HepG2 (cell line): ENCODE results near the gene SAP25. TPM values are rescaled to one million over a fixed set of nuclear protein-coding genes. Genes with fewer than 3 reads are reported as not detected.
A peak's percentile ranks its signal among the peaks of the same experiment; 100 is the strongest.

Experiments used
- CBX2 ChIP-seq, 2 experiments: fragments of 200-600 bp in 1 of 2; sonication (generic); formaldehyde crosslinking in 1 of 2; IDR thresholded peaks; 2 replicates each; pipeline versions ENCODE4 v1.7.0 to v1.8.1; 2018 to 2022; ENCODE audit warnings: low read depth in 2 of 2, low read length in 1 of 2, mild to moderate bottlenecking in 1 of 2, missing genetic modification reagents in 1 of 2
- HDAC1 ChIP-seq: sonication (generic); formaldehyde crosslinking; IDR thresholded peaks from 2 replicates; pipeline ENCODE4 v1.5.1; 2020; ENCODE audit warnings: mild to moderate bottlenecking, missing genetic modification reagents
- JARID2 ChIP-seq: sonication (generic); formaldehyde crosslinking; IDR thresholded peaks from 2 replicates; pipeline ENCODE4 v1.8.1; 2023; ENCODE audit warnings: missing genetic modification reagents, inconsistent platforms; ENCODE audit not compliant: insufficient replicate concordance
- MED13 ChIP-seq: sonication (generic); formaldehyde crosslinking; IDR thresholded peaks from 2 replicates; pipeline ENCODE4 v1.5.0; 2020; ENCODE audit warnings: missing genetic modification reagents
- NAIF1 ChIP-seq: sonication (generic); formaldehyde crosslinking; IDR thresholded peaks from 2 replicates; pipeline ENCODE4 v1.5.0; 2020; ENCODE audit warnings: mild to moderate bottlenecking, missing genetic modification reagents, borderline replicate concordance
- NFKB2 ChIP-seq: sonication (generic); formaldehyde crosslinking; IDR thresholded peaks from 2 replicates; pipeline ENCODE4 v1.4.0; 2020; ENCODE audit warnings: missing genetic modification reagents, borderline replicate concordance
- RERE ChIP-seq: IDR thresholded peaks from 2 replicates; pipeline ENCODE4 v1.6.1; 2016; ENCODE audit warnings: low read depth, missing genetic modification reagents, missing compliant biosample characterization
- SNAPC2 ChIP-seq: sonication (generic); formaldehyde crosslinking; IDR thresholded peaks from 2 replicates; pipeline ENCODE4 v1.8.1; 2022; ENCODE audit warnings: mild to moderate bottlenecking, missing genetic modification reagents
- YY1 ChIP-seq: IDR thresholded peaks from 2 replicates; pipeline ENCODE4 v1.6.1; 2011; ENCODE audit warnings: low read length, low read depth, moderate library complexity, mild to moderate bottlenecking; ENCODE audit not compliant: insufficient read depth, insufficient replicate concordance
- ZNF205 ChIP-seq: IDR thresholded peaks from 2 replicates; pipeline ENCODE4 v1.6.1; 2018; ENCODE audit warnings: missing biosample characterization, missing genetic modification reagents
- ZNF749 ChIP-seq: sonication (generic); formaldehyde crosslinking; IDR thresholded peaks from 2 replicates; pipeline ENCODE4 v1.8.0; 2022; ENCODE audit warnings: mild to moderate bottlenecking, missing genetic modification reagents, moderate library complexity, borderline replicate concordance
- ZNF780A ChIP-seq: sonication (generic); formaldehyde crosslinking; IDR thresholded peaks from 2 replicates; pipeline ENCODE4 v1.8.0; 2022; ENCODE audit warnings: mild to moderate bottlenecking, missing genetic modification reagents, moderate library complexity
- ZSCAN9 ChIP-seq: IDR thresholded peaks from 2 replicates; pipeline ENCODE4 v1.6.1; 2016; ENCODE audit warnings: borderline replicate concordance
- polyA plus RNA-seq, 8 experiments: library from polyadenylated mRNA; depleted of rRNA in 3 of 8; stranded (reverse) in 7 of 8; unstranded in 1 of 8; fragments of >200 nt; fragmentation: Illumina TruSeq in 4 of 8; extraction: Trizol in 4 of 8; gene quantifications; 2 replicates each; pipeline versions ENCODE4 v1.2.1 to v1.2.3, GENCODE V29; 2011 to 2016; ENCODE audit warnings: low read depth in 4 of 8, missing spikeins in 1 of 8, mixed read lengths in 1 of 8; ENCODE audit not compliant: insufficient read depth in 1 of 8
- total RNA-seq, 5 experiments: library from RNA; depleted of rRNA; stranded (reverse); fragments of >200 nt; fragmentation: Illumina TruSeq; extraction: Trizol; gene quantifications; 2 replicates each; pipeline ENCODE4 v1.2.3, GENCODE V29; 2016; ENCODE audit warnings: low read depth in 1 of 5
- TF ChIP-seq, protein P1 (sequence below), 2 experiments: sonication (generic) in 1 of 2; formaldehyde crosslinking in 1 of 2; IDR thresholded peaks; 2 replicates each; pipeline versions ENCODE4 v1.4.0 to v1.6.1; 2018 to 2020; ENCODE audit warnings: missing genetic modification reagents in 2 of 2, borderline replicate concordance in 1 of 2, low read depth in 1 of 2, mild to moderate bottlenecking in 1 of 2, missing biosample characterization in 1 of 2
- TF ChIP-seq, protein P2 (sequence below), 2 experiments: sonication (generic) in 1 of 2; formaldehyde crosslinking in 1 of 2; IDR thresholded peaks; 2 replicates each; pipeline versions ENCODE4 v1.4.0 to v1.6.1; 2016 to 2020; ENCODE audit warnings: borderline replicate concordance in 1 of 2, low read depth in 1 of 2, mild to moderate bottlenecking in 1 of 2, missing genetic modification reagents in 1 of 2

SAP25 gene
- total and polyA plus RNA-seq, 2 of the 13 experiments (the other 11 are each of a cell fraction or from before 2014, with no cell fraction given): 0.15 to 0.20 TPM

GRCh38 chr7:100538654-100539435 is 34.9 kb downstream of the SAP25 start, which contains the start of gene AGFG2 (continued):
- no peak for TF ChIP-seq RERE (CRISPR knock-in tag)
- peak; percentile 85 for TF ChIP-seq NFKB2
- TF ChIP-seq HDAC1 (CRISPR knock-in tag): peak; percentile 90
- no peak; the same call in 1 of the 2 replicates for TF ChIP-seq SNAPC2 (CRISPR knock-in tag)
- peak; percentile 32; the same call in 1 of the 2 replicates for TF ChIP-seq MED13
- TF ChIP-seq CBX2 (IDR thresholded peaks at IDR 0.05; ENCODE audit: low read depth, low read length): no peak
- no peak for TF ChIP-seq CBX2 (CRISPR knock-in tag; IDR thresholded peaks at IDR 0.05; ENCODE audit: low read depth)
- TF ChIP-seq NAIF1 (CRISPR knock-in tag): 0 out of 2 replicates have a peak, but pooled peaks have one; percentile 40
- TF ChIP-seq JARID2 (CRISPR knock-in tag): no peak
- no peak for TF ChIP-seq ZNF205 (CRISPR knock-in tag)
- TF ChIP-seq, protein P1, sequence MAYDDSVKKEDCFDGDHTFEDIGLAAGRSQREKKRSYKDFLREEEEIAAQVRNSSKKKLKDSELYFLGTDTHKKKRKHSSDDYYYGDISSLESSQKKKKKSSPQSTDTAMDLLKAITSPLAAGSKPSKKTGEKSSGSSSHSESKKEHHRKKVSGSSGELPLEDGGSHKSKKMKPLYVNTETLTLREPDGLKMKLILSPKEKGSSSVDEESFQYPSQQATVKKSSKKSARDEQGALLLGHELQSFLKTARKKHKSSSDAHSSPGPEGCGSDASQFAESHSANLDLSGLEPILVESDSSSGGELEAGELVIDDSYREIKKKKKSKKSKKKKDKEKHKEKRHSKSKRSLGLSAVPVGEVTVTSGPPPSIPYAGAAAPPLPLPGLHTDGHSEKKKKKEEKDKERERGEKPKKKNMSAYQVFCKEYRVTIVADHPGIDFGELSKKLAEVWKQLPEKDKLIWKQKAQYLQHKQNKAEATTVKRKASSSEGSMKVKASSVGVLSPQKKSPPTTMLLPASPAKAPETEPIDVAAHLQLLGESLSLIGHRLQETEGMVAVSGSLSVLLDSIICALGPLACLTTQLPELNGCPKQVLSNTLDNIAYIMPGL (CRISPR knock-in tag; IDR thresholded peaks at IDR 0.05; ENCODE audit: borderline replicate concordance in 1 of 2, low read depth in 1 of 2): peak in 1 of 2 experiments; percentile 62; a peak in 2 of 4 replicates
- peak; percentile 58; the same call in 1 of the 2 replicates for TF ChIP-seq ZNF749
- TF ChIP-seq, protein P2, sequence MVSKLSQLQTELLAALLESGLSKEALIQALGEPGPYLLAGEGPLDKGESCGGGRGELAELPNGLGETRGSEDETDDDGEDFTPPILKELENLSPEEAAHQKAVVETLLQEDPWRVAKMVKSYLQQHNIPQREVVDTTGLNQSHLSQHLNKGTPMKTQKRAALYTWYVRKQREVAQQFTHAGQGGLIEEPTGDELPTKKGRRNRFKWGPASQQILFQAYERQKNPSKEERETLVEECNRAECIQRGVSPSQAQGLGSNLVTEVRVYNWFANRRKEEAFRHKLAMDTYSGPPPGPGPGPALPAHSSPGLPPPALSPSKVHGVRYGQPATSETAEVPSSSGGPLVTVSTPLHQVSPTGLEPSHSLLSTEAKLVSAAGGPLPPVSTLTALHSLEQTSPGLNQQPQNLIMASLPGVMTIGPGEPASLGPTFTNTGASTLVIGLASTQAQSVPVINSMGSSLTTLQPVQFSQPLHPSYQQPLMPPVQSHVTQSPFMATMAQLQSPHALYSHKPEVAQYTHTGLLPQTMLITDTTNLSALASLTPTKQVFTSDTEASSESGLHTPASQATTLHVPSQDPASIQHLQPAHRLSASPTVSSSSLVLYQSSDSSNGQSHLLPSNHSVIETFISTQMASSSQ (IDR thresholded peaks at IDR 0.05; ENCODE audit: low read depth): peak; percentile 17; the same call in 1 of the 2 replicates
- TF ChIP-seq, protein P2 (CRISPR knock-in tag; IDR thresholded peaks at IDR 0.05; ENCODE audit: borderline replicate concordance): 0 out of 2 replicates have a peak, but pooled peaks have one; percentile 21
- TF ChIP-seq ZSCAN9 (CRISPR knock-in tag): peak; percentile 31; the same call in 1 of the 2 replicates
- TF ChIP-seq ZNF780A (CRISPR knock-in tag): no peak
- no peak for TF ChIP-seq YY1
